GM21528 (cell line): ENCODE measurements around the gene MINK1.
"Not testable (repeated sequence)": the region's sequence is repeated elsewhere in the genome, so short reads cannot be mapped to it uniquely, and the experiment has no call there.

Experiments
- ATAC-seq: cut with Tn5 transposase; IDR thresholded peaks from one replicate; pipeline ENCODE4 v1.9.1; 2021; ENCODE audit warnings: mild to moderate bottlenecking, moderate library complexity; ENCODE audit not compliant: unreplicated experiment, low FRiP score

The MINK1 gene

GRCh38 chr17:4843321-4844000 is 10.3 kb downstream of the MINK1 start:
- no peak for ATAC-seq

- ATAC-seq = no peak
Observed at GRCh38 chr17:4845118-4845517, 12.0 kb downstream of the MINK1 start.

- ATAC-seq = no peak
Observed at GRCh38 chr17:4846635-4847390, 13.7 kb downstream of the MINK1 start.

- ATAC-seq = no peak
Observed at GRCh38 chr17:4849011-4849536, 15.9 kb downstream of the MINK1 start.

DNA sequence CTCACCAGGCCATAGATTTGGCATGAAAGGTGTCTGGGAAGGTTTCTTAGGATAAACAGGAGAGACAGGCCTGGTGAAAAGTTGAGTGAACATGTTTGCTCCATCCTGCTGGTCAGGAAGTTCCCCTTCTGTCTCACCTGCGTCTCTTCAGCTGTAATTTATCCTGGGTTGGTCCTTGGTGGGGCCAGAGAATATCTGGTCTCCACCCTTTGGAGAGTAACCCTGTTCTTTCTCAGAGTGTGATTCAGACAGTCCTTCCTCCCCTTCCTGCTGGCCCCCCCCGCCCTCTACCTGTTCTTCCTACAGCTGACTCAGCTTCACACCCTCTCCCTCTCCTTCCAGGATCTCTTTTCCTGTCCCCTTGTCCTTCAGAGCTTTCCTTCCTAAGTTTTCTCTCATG is 17.1 kb downstream of the MINK1 start:
- ATAC-seq = no peak

DNA sequence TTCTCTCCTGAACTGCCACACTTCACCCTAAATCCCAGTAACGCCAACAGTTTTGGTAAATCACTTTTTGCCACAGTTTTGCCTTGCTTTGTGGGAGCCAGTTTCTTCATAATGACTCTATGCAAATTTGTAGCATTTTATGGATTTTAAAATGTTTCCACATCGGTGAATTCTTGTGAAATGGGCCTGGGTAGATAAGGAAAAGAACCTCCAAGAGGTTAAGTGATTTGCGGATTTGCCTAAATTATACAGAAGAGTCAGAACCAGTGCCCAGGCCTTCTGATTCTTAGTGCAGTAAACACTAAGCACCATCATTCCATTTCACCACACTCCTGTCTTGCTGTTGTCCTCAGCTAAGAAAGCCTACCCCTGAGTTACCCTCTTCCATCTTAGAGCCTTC is 17.9 kb downstream of the MINK1 start:
- no peak for ATAC-seq

- no peak for ATAC-seq
Observed at GRCh38 chr17:4852567-4853207, 19.5 kb downstream of the MINK1 start.

DNA sequence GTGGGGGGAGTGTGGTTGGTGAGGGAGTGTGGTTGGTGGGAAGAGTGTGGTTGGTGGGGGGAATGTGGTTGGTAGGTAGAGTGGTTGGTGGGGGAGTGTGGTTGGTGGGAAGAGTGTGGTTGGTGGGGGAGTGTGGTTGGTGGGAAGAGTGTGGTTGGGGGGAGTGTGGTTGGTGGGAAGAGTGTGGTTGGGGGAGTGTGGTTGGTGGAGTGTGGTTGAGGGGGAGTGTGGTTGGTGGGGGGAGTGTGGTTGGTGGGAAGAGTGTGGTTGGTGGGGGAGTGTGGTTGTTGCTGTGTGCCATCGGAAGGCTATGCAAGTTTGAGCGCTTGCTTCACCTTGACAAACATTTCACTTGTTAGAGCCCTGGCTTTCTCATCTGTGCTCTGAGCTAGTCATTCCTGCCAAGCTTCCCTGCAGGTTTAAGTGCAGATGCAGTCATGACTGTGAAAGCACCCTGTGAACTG is 20.1 kb downstream of the MINK1 start:
- no peak for ATAC-seq

DNA sequence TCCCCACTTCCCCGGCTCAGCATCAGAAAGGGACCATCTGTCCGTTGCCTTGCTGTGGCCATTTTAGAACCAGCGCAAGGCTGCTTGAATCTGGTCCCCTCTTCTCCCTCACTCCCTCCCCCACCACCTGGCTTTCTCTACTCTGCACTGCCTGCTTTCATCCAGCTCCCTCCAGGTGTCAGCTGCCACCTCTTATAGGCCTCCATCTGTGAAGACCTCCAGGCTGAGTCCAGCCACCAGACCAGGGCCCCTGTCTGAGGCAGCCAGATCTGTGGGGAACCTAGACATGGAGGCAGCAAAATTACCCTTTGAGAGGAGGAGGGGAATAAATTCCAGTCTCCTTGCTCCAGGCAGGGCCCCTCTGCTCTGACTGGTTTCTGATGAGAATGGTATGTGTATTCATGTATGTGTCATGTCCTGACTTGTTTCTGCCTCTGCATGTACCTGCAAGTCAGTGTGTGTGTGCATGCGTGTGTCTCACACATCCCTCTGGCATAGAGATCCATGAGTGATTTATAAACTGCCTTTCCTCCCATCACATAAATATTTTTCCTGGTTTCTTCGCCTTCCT is 21.1 kb downstream of the MINK1 start:
- no peak for ATAC-seq

DNA sequence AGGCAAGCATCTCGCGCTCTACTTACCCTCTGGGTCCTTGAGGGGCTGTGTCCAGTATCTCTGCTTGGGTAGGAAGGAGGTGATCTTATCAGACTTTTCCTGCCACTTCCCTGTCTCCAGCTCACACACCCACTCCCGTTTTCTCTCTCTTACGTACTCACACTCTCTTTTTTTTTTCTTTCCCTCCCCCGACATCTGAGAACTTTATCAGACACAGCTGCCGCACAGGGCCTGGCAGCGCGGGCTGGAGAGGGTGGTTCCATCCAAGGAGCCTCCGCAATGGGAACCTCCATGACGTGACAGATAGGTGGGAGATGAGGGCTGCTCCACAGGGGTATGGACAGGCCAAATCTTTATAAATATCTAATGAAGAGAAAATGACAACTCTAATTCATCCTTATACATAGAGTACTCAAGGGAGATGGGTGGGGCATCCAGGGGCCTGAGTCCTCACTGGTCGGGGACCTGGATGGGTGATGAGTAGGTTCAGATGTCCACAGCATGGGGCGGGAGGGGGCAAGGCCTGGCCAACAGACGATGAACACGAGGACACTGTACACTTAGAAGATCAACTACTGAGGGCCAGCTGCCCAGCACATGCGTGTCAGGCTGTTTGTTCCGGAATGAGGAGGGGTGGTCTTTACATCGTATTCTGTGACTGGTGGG is 23.3 kb downstream of the MINK1 start:
- no peak for ATAC-seq

DNA sequence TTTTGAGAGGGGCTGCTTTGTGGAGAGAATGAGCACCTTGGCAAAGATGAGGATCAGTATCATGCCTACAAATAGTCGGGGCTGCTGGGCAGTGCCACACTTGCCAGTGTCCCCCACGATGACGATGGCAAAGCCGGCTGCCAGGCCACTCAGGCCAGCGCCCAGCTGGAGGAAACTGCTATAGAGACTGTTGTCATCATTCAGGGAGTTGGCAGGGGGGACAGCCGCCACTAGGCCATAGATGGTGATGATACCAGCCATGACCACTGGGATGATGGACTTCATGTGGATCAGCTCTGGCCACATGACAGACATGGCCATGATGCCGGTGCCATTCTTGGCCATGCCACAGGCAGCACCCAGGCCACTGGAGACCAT is 23.8 kb downstream of the MINK1 start:
- ATAC-seq = no peak

- ATAC-seq = not testable (repeated sequence)
Observed at GRCh38 chr17:4857347-4857746, 24.2 kb downstream of the MINK1 start.

DNA sequence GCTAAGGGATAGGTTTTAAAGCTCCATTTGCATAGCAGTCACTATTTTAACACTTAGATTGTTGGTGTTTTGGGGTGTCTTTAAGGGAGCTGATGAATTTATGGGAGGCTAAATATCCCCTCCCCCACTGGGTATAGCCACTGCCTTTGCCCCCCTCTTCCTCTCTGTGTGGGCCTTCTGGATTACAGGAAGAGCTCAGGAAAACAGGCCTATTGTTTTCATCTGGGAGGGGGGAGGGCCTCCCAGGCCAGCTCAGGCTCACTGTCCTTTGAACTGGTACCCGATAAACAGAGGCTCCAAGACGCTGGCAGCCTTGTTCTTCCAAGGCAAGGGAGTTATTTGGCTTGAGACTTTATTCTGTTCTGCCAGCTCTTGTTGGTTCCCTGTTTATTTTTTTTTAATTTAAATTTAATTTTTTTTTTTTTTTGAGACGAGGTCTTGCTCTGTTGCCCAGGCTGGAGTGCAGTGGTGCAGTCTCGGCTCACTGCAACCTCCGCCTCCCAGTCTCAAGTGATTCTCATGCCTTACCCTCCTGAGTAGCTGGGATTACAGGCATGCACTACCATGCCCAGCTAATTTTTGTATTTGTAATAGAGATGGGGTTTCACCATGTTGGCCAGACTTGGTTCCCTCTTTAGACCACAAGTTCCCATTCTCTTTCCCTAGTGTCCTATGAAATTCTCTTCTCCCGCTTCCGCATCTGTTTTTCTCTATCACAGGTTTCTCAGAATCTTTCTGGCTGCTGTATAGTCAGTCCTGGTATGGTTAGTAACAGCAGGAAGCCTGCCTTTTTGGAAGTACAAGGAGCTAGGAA is 25.1 kb downstream of the MINK1 start:
- no peak for ATAC-seq

DNA sequence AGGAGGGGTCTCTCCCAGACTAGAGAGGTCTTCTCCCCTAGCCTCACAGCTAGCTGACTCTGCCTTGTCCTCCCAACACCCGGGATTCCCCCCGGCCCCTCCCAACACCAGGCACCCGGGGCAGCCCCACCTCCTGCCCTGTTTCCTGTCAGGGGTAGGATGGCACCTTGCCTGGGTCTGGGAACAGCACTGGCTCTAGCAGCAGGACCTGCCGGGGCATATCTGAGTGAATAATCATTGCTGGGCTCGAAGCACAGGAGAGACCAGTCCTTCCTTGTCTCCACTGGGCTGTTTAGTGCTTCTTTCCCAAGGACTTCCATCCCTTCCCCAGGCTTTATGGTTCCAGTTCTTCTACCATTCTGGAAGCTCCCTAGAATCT is 25.7 kb downstream of the MINK1 start:
- ATAC-seq = no peak

DNA sequence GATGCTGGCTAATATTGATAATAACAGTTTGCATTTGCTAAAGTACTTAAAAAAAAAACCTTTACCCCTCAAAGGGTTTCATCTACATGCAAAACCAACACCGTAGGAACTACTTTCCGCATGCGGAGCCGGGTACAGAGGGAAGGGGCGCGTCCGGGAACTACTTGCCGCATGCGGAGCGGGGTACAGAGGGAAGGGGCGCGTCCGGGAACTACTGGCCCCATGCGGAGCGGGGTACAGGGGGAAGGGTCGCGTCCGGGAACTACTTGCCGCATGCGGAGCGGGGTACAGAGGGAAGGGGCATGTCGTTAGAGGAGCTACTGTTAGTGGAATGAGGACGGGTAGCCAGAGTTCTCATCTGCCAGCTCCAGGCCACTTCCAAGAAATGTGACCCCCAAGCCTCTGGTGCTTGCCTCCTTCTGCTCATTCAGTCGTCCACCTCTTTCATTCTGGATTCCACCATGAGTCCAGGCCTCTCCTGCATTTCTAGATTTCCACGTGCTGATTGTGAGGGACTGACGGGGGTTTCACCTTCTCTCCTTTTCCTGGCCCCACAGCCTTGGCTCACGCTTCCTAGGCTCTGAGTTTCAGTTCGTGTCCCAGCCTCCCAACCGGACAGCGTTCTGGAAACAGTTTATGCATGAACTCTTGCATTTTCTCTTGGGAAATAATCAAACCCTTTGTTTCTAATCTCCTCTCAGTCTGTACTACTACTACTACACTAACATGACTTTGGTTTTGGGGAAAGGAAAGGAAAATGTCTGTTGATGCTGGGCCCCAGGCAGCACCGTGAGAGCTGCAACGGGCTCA is 26.9 kb downstream of the MINK1 start:
- ATAC-seq = no peak

GRCh38 chr17:4860651-4861050 is 27.5 kb downstream of the MINK1 start:
- no peak for ATAC-seq

DNA sequence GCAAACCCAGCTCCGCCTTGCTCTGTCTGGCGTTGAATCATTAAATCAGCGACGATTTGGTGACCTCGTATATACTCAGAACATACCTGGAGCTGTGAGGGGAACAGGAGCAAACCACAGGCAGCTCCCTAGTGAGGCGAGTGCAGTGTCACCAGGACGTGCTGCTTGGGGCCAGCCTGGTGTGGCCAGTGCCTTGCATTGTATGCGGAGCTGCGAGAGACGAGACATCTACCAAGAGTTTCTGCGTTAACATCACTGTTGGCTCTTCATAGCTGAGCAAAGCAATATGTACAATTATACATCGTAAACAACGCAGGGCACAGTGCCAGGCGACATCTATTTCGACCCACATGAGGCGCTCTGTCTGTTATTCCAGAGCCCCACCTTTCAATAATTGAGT is 27.9 kb downstream of the MINK1 start:
- ATAC-seq = no peak

DNA sequence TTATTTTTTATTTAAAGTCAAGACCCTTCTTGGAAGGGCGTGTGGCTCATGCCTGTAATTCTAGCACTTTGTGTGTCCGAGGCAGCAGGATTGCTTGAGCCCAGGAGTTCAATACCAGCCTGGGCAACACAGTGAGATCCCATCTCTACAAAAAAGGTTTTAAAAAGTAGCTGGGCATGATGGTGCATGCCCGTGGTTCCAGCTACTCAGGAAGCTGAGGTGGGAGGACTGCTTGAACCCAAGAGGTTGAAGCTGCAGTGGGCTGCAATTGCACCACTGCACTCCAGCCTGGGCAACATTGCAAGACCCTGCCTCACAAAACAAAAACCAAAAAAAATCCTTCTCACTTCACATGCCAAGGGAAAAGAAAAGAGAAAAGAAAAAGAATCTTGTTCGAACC is 29.6 kb downstream of the MINK1 start:
- ATAC-seq = no peak

GRCh38 chr17:4863321-4863720 is 30.2 kb downstream of the MINK1 start:
- ATAC-seq = no peak
